GM21526 (cell line): ENCODE measurements around the gene SH2B3.
"Not testable (repeated sequence)": the region's sequence is repeated elsewhere in the genome, so short reads cannot be mapped to it uniquely, and the experiment has no call there.

Source experiments
- ATAC-seq: cut with Tn5 transposase; IDR thresholded peaks from one replicate; pipeline ENCODE4 v1.9.1; 2021; ENCODE audit warnings: moderate library complexity; ENCODE audit not compliant: unreplicated experiment, low FRiP score

The SH2B3 gene

GRCh38 chr12:111455448-111456320, 50.0 kb downstream of the SH2B3 start:
- ATAC-seq, result no peak

GRCh38 chr12:111457071-111457470, 51.3 kb downstream of the SH2B3 start:
- ATAC-seq, result no peak

GRCh38 chr12:111457577-111457976, 51.9 kb downstream of the SH2B3 start:
- no peak for ATAC-seq

DNA sequence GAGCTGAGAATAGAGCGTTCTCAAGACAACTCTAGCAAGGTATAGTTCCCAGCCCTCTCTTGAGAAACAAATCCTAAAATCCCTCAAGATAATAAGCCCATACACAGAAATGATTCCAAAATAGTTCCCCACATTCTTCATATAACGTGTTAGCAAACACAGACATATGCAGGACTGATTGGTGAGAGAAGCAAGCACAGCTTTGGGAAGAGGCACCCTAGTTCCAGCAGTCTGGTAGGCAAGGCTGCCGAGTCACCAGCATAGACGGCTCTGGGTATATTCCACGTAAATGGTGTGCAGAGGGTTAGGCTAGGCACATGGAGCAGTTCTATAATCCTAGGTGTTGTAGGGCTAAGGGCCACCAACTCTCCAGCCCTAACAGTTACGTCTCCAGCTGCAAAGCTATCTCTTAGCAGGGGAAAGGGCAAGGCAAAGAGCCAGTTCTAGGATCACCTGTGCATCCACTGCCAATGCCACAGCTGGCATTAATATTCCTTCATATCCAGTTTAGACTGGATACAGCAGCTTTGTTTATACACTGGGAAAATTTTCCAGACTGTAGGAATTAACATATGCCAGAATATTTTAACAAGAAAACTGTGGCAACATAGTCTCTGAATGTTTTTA, 52.9 kb downstream of the SH2B3 start:
- ATAC-seq, result no peak

DNA sequence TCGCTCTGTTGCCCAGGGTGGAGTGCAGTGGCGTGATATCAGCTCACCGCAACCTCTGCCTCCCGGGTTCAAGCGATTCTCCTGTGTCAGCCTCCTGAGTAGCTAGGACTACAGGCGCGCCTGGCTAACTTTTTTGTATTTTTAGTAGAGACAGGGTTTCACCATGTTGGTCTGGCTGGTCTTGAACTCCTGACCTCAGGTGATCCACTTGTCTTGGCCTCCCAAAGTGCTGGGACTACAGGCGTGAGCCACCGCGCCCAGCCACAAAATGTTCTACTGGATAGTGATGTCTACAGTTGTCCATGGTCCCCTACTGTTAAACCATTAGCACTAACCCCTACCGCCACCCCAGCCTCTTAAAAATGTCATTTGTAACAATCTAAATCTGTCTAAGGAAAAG, 54.4 kb downstream of the SH2B3 start:
- not testable (repeated sequence) for ATAC-seq

DNA sequence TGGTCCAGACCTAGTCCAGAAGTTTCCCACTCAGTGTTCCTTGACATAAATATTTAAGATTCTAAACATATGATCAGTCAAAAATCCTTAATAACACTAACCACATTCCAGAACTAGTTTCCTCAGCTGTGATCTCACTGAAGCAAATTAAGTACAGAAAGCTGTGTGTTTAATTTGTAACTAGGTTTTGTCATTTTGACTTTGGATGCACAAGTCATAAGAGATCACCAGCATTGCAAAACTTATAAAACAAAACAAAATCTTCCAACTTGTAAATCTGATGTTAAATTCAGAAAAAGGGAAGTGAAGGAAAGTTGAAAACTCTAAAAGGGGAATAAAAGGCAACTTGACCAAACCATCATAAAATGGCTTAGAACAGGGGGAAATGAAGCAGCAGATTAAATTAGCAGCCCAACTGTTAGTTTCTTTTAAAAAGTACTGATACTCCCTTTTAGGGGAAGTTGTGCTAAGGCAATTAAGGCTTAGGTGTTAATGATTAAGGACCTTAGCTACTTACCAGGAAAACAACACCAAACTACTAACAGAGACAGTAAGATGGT, 56.6 kb downstream of the SH2B3 start:
- ATAC-seq, result no peak

DNA sequence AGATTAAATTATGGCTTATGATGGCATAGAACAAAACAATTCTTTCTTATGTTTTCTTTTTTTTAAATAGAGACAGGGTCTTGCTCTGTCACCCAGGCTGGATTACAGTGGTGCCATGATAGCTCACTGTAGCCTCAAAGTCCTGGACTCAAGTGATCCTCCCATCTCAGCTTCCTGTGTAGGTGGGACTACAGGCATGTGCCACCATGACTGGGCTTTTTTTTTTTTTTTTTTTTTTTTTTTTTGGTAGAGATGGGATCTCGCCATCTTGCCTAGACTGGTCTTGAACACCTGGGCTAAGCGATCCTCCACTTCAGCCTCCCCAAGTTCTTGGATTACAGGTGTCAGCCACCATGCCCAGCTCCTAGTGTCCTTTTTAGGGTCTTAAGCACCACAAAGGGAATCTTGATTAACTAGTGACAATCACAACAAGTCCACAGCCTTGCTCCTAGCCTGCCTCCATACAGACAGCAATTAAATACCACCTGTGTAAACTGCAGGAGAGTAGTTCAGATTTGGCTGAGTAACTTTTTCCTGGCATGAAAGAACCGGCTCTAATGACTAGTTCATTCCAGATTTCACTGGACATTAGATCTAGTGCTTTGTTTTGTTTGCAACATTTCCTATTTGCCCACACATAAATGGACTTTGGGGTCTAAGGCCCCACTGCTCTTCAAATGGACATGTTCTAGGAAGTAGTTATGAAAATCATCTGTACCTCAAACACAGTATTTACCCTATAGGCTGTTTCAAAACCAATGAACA, 61.6 kb downstream of the SH2B3 start:
- ATAC-seq, result no peak

GRCh38 chr12:111467857-111468241, 62.1 kb downstream of the SH2B3 start:
- no peak for ATAC-seq

GRCh38 chr12:111469401-111469800, 63.7 kb downstream of the SH2B3 start:
- ATAC-seq, result no peak

GRCh38 chr12:111471236-111471635, 65.5 kb downstream of the SH2B3 start:
- ATAC-seq, result no peak

GRCh38 chr12:111482462-111482861, 76.7 kb downstream of the SH2B3 start:
- ATAC-seq, result no peak

- ATAC-seq, result no peak
Observed at GRCh38 chr12:111488271-111488670, 82.5 kb downstream of the SH2B3 start.

- no peak for ATAC-seq
Observed at GRCh38 chr12:111488798-111489197, 83.1 kb downstream of the SH2B3 start.

GRCh38 chr12:111492979-111493378, 87.3 kb downstream of the SH2B3 start:
- ATAC-seq, result not testable (repeated sequence)

- no peak for ATAC-seq
Observed at GRCh38 chr12:111494676-111495075, 89.0 kb downstream of the SH2B3 start.
